Progenitor cell of endocrine pancreas (in vitro differentiated cells): ENCODE results near the gene NANS. TPM values are rescaled to one million over a fixed set of nuclear protein-coding genes. Genes with fewer than 3 reads are reported as not detected.

ENCODE experiments used
- total RNA-seq: library from RNA; stranded (reverse); gene quantifications from 2 replicates; pipeline ENCODE4 v1.2.1, GENCODE V29; 2021

NANS gene
- total RNA-seq, 1 donor from 2014 or later, result 31.9 TPM

Other genes starting within 250 kb of the NANS start
- gene FOXE1, start 203.5 kb upstream of the NANS start, total RNA-seq, result 0.29 and 0.38 TPM in 2 replicates
- 14.2 and 15.6 TPM in 2 replicates for gene TRMO, start 134.2 kb upstream of the NANS start, total RNA-seq
- not detected in 2 replicates for gene HEMGN, start 118.6 kb upstream of the NANS start, total RNA-seq
- 153 and 156 TPM in 2 replicates for gene ANP32B, start 73.4 kb upstream of the NANS start, total RNA-seq
- 2.9 and 3.1 TPM in 2 replicates for gene TRIM14, start 62.5 kb downstream of the NANS start, total RNA-seq
- 6.0 and 7.0 TPM in 2 replicates for gene CORO2A, start 135.9 kb downstream of the NANS start, total RNA-seq
- gene TBC1D2, start 198.9 kb downstream of the NANS start, total RNA-seq, result 8.4 and 8.5 TPM in 2 replicates